Measurements from ENCODE around the gene MTUS2. TPM values are rescaled to one million over a fixed set of nuclear protein-coding genes. Genes with fewer than 3 reads are reported as not detected.

MTUS2 gene
- total and polyA plus RNA-seq, 10 of the 15 experiments (the other 5 are each of a cell fraction or from before 2014, with no cell fraction given): under 0.01 to 0.05 (median 0.02) TPM; not detected in 6

- no peak for TF ChIP-seq EP300 (IDR thresholded peaks at IDR 0.05; ENCODE audit: borderline replicate concordance in 1 of 2, control insufficient read depth in 1 of 2, low read depth in 2 of 2, low read length in 2 of 2)
- TF ChIP-seq BCL11A (IDR thresholded peaks at IDR 0.05; ENCODE audit: low read depth, low read length): no peak
- no peak for TF ChIP-seq POLR2AphosphoS2 (IDR thresholded peaks at IDR 0.05; ENCODE audit: low read depth, low read length)
- TF ChIP-seq NFYB (IDR thresholded peaks at IDR 0.05; ENCODE audit: insufficient read depth, low read depth, low read length): no peak
- no peak for TF ChIP-seq JUNB (IDR thresholded peaks at IDR 0.05)
- no peak for TF ChIP-seq USF2 (IDR thresholded peaks at IDR 0.05; ENCODE audit: borderline replicate concordance, low read depth, low read length)
- no peak for TF ChIP-seq EGR1 (IDR thresholded peaks at IDR 0.05; ENCODE audit: borderline replicate concordance in 1 of 2, low read depth in 2 of 2, low read length in 2 of 2)
Measured at GRCh38 chr13:29524176-29524575, 704.0 kb downstream of the MTUS2 start (continued).

- no TSS peak for BruUV-seq (replicated peaks)
- ChIA-PET SMC1A (ENCODE audit: uncharacterized antibody, unreplicated experiment) (no interaction called here), RAD21 (ENCODE audit: unreplicated experiment) (no interaction called here), POLR2A (no interaction called here), CTCF (interaction anchor here (2.1 kb wide), 1 partner anchor 184 kb away, joined by 4 read pairs; no protein-coding TSS in a partner anchor)
- no peak overlapping the region for H3K27ac ChIP-seq (ENCODE audit: control insufficient read depth, insufficient read depth)
- H3K27me3 ChIP-seq (replicated peaks in 1 of 2; ENCODE audit: control insufficient read depth in 2 of 2, insufficient read depth in 2 of 2, low read length in 1 of 2): no peaks in the 10 kb centered on the region
- in situ Hi-C loops (cut with MboI): no loop called here
- no peaks in the 10 kb centered on the region for H4K20me1 ChIP-seq (ENCODE audit: control insufficient read depth, insufficient read depth)
- H3K9ac ChIP-seq (ENCODE audit: control insufficient read depth, insufficient read depth, low read length): no peak overlapping the region
- ATAC-seq (no peak), FAIRE-seq (no peak), DNase-seq (ENCODE audit: low read depth, low spot score) (no peak)
- no peaks in the 10 kb centered on the region for H3K79me2 ChIP-seq (ENCODE audit: control insufficient read depth, insufficient read depth, low read length)
- intact Hi-C loops (cut with micrococcal nuclease; ENCODE audit: unreplicated experiment): no loop called here
- WGBS (ENCODE audit: insufficient coverage, insufficient replicate concordance, low lambda C conversion rate, missing lambda C conversion rate): 98% methylated on average over 9 of the region's 9 CpGs
- no peak overlapping the region for H2AFZ ChIP-seq (ENCODE audit: control insufficient read depth, low read depth, low read length)
- H3K36me3 ChIP-seq (ENCODE audit: control insufficient read depth in 2 of 2, insufficient read depth in 2 of 2, low read length in 1 of 2): peaks cover 28 to 40% of the 10 kb centered on the region in 2 experiments
- no peak overlapping the region for H3K4me2 ChIP-seq (ENCODE audit: control insufficient read depth, insufficient read depth)
- H3K9me3 ChIP-seq (replicated peaks; ENCODE audit: control insufficient read depth, insufficient read depth, low read length): no peaks in the 10 kb centered on the region
- no peaks in the 10 kb centered on the region for H3K4me1 ChIP-seq (ENCODE audit: control insufficient read depth, insufficient read depth, low read length)
- H3K4me3 ChIP-seq: no peak overlapping the region
- TF ChIP-seq SUPT20H (IDR thresholded peaks at IDR 0.05; ENCODE audit: borderline replicate concordance, control insufficient read depth, low read depth, low read length): no peak
- no peak for TF ChIP-seq ZBTB4 (CRISPR knock-in tag; IDR thresholded peaks at IDR 0.05)
- no peak for TF ChIP-seq USF2 (IDR thresholded peaks at IDR 0.05; ENCODE audit: borderline replicate concordance, low read depth, low read length)
- TF ChIP-seq NFXL1 (IDR thresholded peaks at IDR 0.05; ENCODE audit: borderline replicate concordance): no peak
- no peak for TF ChIP-seq ZSCAN29 (IDR thresholded peaks at IDR 0.05)
- no peak for TF ChIP-seq BACH1 (IDR thresholded peaks at IDR 0.05; ENCODE audit: borderline replicate concordance)
- TF ChIP-seq E2F4 (IDR thresholded peaks at IDR 0.05; ENCODE audit: low read depth, low read length): no peak
- TF ChIP-seq YY1 (IDR thresholded peaks at IDR 0.05; ENCODE audit: low read depth, low read length): no peak
- no peak for TF ChIP-seq JUND (IDR thresholded peaks at IDR 0.05; ENCODE audit: low read depth, low read length)
- TF ChIP-seq MYB (IDR thresholded peaks at IDR 0.05; ENCODE audit: borderline replicate concordance, low read depth, low read length): no peak
- no peak for TF ChIP-seq KAT2A (conservative IDR thresholded peaks at IDR 0.05; ENCODE audit: control insufficient read depth, low read depth, low read length)
Measured at GRCh38 chr13:29524641-29525040, 704.5 kb downstream of the MTUS2 start.
